ENCODE data around the gene COL4A4.

Gene COL4A4

GRCh38 chr2:226978300-226978699 lies 185.7 kb downstream of the COL4A4 start:
- DNase-seq = no peak

DNA sequence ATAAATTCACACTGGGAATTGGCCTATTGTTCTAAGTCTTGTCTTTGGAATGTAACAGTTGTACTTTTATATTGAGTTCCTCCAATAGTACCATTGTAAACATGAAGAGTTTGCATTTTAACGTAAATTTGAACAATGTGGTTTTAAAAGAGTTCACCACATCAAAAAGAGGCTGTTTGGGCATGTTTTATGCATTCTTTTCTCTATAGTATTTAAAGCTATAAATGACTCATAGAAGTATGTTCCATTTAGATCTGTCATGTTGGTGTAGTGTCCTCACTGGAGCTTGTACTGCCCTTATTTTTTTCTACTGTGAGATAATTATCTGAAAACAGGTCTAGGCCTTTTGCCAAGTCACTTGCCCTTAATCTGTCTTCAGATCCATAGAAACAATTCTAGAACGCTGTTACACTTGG lies 186.2 kb downstream of the COL4A4 start:
- no peak for DNase-seq

DNA sequence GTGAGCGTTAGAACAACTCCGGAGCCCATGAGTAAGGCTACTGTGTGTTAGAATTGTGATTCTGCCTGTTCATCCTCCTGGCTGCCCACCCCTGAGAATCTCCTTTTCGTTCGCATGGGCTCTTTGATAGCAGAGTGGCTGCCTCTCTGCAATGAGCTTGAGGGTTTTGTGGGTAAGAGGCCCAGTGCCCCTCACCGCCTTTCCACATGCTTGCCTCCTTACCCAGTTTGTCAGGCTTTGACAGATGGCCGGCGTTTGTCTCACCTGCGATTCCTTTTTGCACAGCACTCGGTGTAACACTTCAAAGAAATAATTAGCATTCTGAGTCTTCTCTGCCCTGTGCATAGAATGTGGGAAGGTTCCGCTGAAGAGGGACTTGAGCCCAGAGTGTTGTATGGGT lies 190.2 kb downstream of the COL4A4 start:
- no peak for DNase-seq

DNA sequence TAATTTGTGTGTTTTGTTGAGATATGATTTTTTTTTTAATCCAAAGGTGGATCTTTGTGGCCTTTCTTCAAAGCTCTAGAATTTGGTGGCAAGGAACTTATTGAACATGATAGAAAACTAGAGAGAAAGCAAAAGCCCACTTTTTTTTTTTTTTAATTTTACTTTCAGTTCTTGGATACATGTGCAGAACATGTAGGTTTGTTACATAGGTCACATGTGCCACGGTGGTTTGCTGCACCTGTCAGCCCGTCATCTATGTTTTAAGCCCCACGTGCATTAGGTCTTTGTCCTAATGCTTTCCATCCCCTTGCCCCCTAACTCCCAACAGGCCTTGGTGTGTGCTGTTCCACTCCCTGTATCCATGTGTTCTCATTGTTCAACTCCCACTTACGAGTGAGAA lies 192.2 kb downstream of the COL4A4 start:
- DNase-seq = no peak

- no peak for DNase-seq
These were observed 192.9 kb downstream of the COL4A4 start for GRCh38 chr2:226971084-226971483.

- DNase-seq = no peak
These were observed 193.6 kb downstream of the COL4A4 start for GRCh38 chr2:226970362-226970761.

DNA sequence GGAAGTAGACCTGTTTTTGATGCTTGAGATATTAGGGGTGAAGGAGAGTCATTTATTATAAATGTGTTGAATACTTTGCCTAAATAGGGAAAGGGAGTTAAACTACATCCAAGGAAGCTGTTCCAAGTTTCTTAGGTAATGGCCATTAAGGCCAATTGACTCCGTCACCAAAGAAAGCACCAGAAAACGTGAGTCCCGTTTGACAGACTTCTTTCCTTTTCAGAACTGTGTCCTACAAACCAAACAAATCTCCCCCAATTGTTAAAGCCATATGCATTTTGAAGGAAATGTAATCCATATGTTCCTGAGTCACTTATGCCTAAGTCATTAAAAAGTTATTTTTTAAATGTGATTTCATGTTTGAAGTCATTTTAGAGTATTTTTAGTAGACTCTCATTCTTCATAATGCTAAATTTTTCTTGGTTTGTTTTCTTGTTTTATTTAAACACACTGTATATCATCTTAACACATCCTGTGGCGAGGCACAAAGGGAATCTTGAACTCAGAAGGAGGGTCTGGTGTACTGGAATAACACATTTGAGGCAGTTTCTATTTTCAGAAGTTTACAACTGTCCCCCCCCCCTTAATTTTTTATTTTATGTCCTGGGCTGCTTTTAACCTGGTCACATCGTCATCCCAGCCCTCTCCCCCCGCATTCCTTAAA lies 194.5 kb downstream of the COL4A4 start:
- DNase-seq = no peak

GRCh38 chr2:226965376-226965775 lies 198.6 kb downstream of the COL4A4 start:
- DNase-seq = no peak

DNA sequence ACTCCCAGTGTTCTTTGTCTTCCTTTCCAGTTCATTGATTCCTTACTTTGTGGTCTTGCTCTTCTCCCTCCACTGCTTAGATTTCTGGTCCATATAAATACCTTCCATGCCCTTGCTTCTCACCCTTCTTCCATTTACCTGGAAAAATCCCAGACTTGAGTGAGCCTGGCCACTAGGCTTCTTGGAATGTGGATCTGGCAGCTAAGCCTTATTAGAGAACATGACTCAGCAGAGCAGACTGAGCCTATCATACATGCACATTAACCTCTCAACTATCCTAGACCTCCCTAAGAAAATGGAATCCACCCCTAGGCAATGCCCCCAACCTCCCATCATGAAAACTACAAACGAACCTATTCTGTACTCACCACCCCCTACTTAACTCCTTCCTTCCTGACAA lies 200.5 kb downstream of the COL4A4 start:
- no peak for DNase-seq

DNA sequence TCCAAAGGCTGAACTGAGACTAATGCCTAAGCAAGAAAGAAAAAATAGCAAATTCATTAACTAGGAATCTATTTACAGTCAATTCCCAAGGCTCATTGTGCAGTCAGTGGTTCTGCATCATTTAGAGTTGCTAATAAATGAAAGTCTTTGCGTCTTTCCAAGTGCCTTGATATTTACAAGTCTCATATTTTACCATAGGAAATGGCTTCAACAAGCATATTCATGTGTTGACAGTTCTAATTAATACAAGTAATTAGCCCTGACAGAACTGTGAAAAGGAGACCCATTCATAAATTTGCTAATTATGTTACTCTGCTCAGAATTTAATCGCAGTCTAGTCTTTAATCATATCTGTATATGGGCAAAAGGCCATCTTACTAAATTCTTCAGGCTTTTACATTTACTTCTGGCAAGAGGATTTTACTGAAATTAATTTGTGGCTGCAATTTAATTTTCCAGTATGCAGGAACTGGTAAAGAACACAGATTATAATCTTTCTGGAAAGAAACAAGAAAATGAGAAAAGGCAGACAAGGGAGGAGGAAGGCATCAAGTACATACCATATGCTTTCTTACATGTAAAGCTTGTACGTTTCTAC lies 201.7 kb downstream of the COL4A4 start:
- DNase-seq = no peak

DNA sequence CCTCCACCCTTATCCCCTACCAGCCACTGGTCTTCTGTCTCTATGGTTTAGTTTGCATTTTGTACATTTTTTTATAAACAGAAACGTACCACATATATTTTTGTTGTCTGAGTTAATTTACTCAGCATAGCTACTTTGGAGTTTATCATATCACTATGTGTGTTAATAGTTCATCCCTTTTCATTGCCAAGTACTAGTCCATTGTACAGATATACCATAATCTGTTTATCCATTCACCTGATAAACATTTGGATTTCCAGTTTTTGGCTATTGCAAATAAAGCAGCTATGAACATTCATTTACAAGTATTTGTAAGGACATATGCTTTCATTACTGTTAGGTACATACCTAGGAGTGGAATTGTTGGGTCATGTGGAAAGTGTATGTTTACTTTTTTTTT lies 204.6 kb downstream of the COL4A4 start:
- no peak for DNase-seq

GRCh38 chr2:226956659-226957058 lies 207.3 kb downstream of the COL4A4 start:
- DNase-seq = no peak

DNA sequence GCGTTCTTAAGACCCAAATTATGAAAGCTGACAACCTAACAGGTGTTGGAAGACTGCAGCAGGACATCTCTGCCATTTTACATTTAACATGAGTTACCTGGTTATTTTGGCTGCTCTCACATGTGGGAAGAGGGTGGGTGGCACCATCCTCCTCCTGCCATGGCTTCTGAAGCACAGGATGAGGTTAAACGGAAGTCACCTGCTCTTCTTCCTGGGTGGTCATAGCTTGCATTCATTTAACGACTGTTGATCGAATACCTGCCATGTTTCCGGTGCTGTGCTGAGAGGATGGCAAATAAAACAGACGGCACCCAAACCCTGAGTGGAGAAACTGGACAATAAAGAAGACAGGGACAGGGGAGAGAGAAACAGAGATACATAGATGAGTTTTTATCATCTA lies 210.2 kb downstream of the COL4A4 start:
- no peak for DNase-seq

DNA sequence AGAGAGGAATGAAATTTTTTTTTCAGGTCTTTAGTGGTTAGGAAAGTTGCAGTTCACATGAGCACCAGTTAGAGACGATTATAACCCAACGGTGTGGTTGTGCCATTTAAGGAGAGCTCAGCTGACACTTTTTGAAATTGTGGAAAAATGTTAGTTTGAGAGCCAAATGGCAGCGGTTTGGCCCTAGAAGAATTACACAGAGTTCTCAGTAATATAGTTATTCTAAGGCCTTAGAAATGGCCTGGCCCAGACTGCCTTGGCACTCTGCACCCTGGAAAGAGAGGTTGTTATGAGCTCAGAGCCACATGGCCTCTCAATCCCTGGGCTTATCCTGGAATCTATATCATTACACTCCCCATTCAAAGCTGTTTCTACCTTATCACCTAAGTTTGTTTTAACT lies 210.8 kb downstream of the COL4A4 start:
- no peak for DNase-seq

Measured in activated CD4-positive, alpha-beta T cell treated with anti-CD3 and anti-CD28 coated beads for 1 hour (primary cell).